IPS DF 6.9 (cell line): ENCODE measurements around the gene ZNF414.

ENCODE experiments used
- DNase-seq: peaks from one replicate; pipeline ENCODE4 v3.0.0-alpha.2; 2013; ENCODE audit warnings: low read depth, low spot score
- H3K27ac ChIP-seq: one replicate; pipeline ENCODE4 v1.5.1; 2013; ENCODE audit warnings: low read length, control low read depth
- H3K27me3 ChIP-seq: 2 replicates; pipeline ENCODE4 v1.6.1; 2013; ENCODE audit warnings: mild to moderate bottlenecking, low read length; ENCODE audit not compliant: control insufficient read depth, insufficient read depth
- H3K36me3 ChIP-seq: 2 replicates; pipeline ENCODE4 v1.6.1; 2013; ENCODE audit warnings: low read length; ENCODE audit not compliant: control insufficient read depth, insufficient read depth
- H3K4me1 ChIP-seq: 2 replicates; pipeline ENCODE4 v1.6.1; 2013; ENCODE audit warnings: low read length; ENCODE audit not compliant: control insufficient read depth, insufficient read depth
- H3K4me3 ChIP-seq: 2 replicates; pipeline ENCODE4 v1.5.1; 2013; ENCODE audit warnings: mild to moderate bottlenecking, low read length
- H3K9me3 ChIP-seq: 2 replicates; pipeline ENCODE4 v1.6.1; 2013; ENCODE audit warnings: low read length, inconsistent platforms; ENCODE audit not compliant: control insufficient read depth, insufficient read depth
- WGBS: extraction: QIAGEN DNeasy Blood & Tissue Kit; methylation state at CpG from one replicate; pipeline ENCODE4 v1.1.7; 2013; ENCODE audit warnings: mixed read lengths, missing lambda C conversion rate; ENCODE audit not compliant: insufficient read length, insufficient coverage; 5-methylcytosine and 5-hydroxymethylcytosine counted together

The ZNF414 gene

GRCh38 chr19:8468124-8468523 is 45.8 kb downstream of the ZNF414 start:
- no CpG with 5 or more reads among the region's 3 CpGs for WGBS
- H3K27me3 ChIP-seq: no peaks in the 10 kb centered on the region

GRCh38 chr19:8466018-8466417 is 47.9 kb downstream of the ZNF414 start:
- no peak overlapping the region for H3K4me3 ChIP-seq
- no peak for DNase-seq
- H3K27ac ChIP-seq: no peak overlapping the region
- no peaks in the 10 kb centered on the region for H3K27me3 ChIP-seq
- no peaks in the 10 kb centered on the region for H3K4me1 ChIP-seq
- H3K36me3 ChIP-seq: peaks cover 50% of the 10 kb centered on the region
- WGBS: no CpG with 5 or more reads among the region's 4 CpGs
- H3K9me3 ChIP-seq: peaks cover 1% of the 10 kb centered on the region; the same call in 1 of the 2 replicates

More at GRCh38 chr19:8468124-8468523, 45.8 kb downstream of the ZNF414 start:
- Histone ChIP-seq H3K4me1 (no peaks in the 10 kb centered on the region), H3K9me3 (peaks cover 1% of the 10 kb centered on the region; the same call in 1 of the 2 replicates), H3K36me3 (peaks cover 58% of the 10 kb centered on the region), H3K27ac (no peak overlapping the region), H3K4me3 (no peak overlapping the region)
- DNase-seq: no peak

GRCh38 chr19:8463365-8463764 is 50.6 kb downstream of the ZNF414 start:
- no CpG with 5 or more reads among the region's 8 CpGs for WGBS
- Histone ChIP-seq H3K4me3 (no peak overlapping the region), H3K27ac (no peak overlapping the region), H3K4me1 (peaks cover 2% of the 10 kb centered on the region; the same call in 1 of the 2 replicates), H3K27me3 (no peaks in the 10 kb centered on the region), H3K36me3 (peaks cover 31% of the 10 kb centered on the region), H3K9me3 (no peaks in the 10 kb centered on the region; the same call in 1 of the 2 replicates)
- no peak for DNase-seq

DNA sequence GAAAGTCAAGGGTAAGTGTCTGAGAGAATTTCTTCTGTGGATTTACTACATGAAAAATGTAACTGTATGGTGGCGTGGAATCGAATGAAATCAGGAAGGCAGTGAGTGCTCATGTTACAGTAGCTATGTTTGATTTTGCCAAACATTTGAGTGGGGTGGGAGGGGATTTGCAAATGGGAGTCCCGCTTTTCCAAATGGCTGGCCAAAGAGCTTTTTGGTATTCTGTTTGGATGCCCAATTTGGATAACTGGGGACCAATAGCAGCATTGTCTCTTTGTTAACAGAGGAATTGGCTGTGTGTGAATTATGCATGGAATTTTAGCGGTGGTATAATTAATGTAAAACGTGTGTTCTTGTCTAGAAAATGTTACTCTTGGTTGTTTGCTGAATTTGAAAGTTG is 51.4 kb downstream of the ZNF414 start:
- 100% methylated on average over 2 of the region's 5 CpGs for WGBS
- H3K36me3 ChIP-seq: peaks cover 29% of the 10 kb centered on the region
- H3K4me3 ChIP-seq: no peak overlapping the region
- no peaks in the 10 kb centered on the region; the same call in 1 of the 2 replicates for H3K9me3 ChIP-seq
- no peak for DNase-seq
- no peaks in the 10 kb centered on the region for H3K27me3 ChIP-seq
- H3K4me1 ChIP-seq: peaks cover 3% of the 10 kb centered on the region; the same call in 1 of the 2 replicates
- H3K27ac ChIP-seq: no peak overlapping the region

GRCh38 chr19:8461891-8462290 is 52.1 kb downstream of the ZNF414 start:
- Histone ChIP-seq H3K36me3 (peaks cover 27% of the 10 kb centered on the region), H3K4me1 (peaks cover 3% of the 10 kb centered on the region; the same call in 1 of the 2 replicates), H3K9me3 (no peaks in the 10 kb centered on the region; the same call in 1 of the 2 replicates), H3K27me3 (no peaks in the 10 kb centered on the region), H3K27ac (no peak overlapping the region), H3K4me3 (no peak overlapping the region)
- WGBS: no CpG with 5 or more reads among the region's 14 CpGs
- no peak for DNase-seq

- H3K27me3 ChIP-seq: no peaks in the 10 kb centered on the region
- H3K36me3 ChIP-seq: peaks cover 30% of the 10 kb centered on the region
- no peak overlapping the region for H3K27ac ChIP-seq
- DNase-seq: no peak
- H3K4me3 ChIP-seq: no peak overlapping the region
- peaks cover 3% of the 10 kb centered on the region; the same call in 1 of the 2 replicates for H3K4me1 ChIP-seq
- H3K9me3 ChIP-seq: no peaks in the 10 kb centered on the region; the same call in 1 of the 2 replicates
- WGBS: no CpG with 5 or more reads among the region's 4 CpGs
These were observed 52.6 kb downstream of the ZNF414 start for GRCh38 chr19:8461376-8461775.

DNA sequence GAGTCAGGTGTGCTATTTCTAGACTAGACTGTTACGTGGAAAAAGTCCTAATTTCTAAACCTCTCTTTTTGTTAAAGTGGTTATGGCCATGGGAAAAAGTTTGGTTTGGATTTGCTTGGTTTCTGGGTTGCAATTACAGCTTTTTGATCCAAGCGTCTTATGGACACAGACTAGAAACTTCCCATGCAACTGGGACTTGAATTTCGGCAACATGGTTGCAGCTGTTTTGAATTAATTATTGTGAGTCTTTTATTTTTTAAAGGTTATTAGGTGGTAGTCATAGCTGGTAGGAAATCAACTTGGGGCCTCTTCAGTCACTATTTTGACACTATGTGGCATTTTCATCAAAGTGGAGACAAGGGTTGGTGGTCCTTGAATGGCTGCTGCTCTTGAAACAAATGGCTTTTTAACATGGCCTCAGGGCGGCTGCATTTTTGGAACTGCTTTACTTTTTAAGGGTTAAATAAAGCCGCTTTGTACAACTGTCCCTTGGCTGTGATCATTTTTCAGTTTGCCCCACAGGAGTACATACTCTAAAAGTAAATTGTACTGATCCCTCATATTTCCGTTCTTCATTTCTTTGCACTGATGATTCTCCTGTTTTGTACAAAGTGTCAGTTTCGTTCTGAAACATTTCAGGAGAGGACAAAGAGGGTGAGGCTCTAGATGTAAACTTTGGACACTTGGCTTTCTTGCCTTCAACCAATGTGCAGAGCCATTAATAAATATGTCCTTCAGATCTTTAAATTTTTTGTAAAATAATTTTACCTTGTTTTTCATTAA is 53.3 kb downstream of the ZNF414 start:
- H3K4me1 ChIP-seq: peaks cover 3% of the 10 kb centered on the region; the same call in 1 of the 2 replicates
- no peaks in the 10 kb centered on the region; the same call in 1 of the 2 replicates for H3K9me3 ChIP-seq
- peaks cover 26% of the 10 kb centered on the region; the same call in 1 of the 2 replicates for H3K36me3 ChIP-seq
- no peak for DNase-seq
- H3K27me3 ChIP-seq: no peaks in the 10 kb centered on the region
- no peak overlapping the region for H3K4me3 ChIP-seq
- no CpG with 5 or more reads among the region's 7 CpGs for WGBS
- no peak overlapping the region for H3K27ac ChIP-seq
